HG02588 (cell line): Measurements from ENCODE around the gene UBE2QL1.

ENCODE experiments used
- ATAC-seq: cut with Tn5 transposase; IDR thresholded peaks from one replicate; pipeline ENCODE4 v1.9.1; 2021; ENCODE audit warnings: mild to moderate bottlenecking, moderate library complexity; ENCODE audit not compliant: unreplicated experiment

The UBE2QL1 gene

DNA sequence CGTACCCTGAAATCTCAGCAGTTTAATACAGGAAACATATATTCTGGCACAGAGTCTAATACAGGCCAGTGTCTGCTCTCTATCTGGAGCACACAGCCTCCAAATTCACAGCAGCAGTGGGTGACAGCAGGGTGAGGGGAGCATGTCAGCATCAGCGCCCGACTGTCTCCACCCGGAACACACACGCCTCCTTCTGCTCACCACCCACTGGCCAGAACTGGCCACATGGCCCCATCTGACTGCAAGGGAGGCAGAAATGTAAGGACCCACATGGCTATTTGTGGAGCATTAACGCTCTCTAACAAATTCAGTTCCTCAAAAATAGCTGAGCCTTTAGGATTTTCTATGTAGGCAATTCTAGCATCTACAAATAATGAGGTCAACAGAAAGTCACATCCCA lies 24.6 kb downstream of the UBE2QL1 start:
- ATAC-seq, result no peak

DNA sequence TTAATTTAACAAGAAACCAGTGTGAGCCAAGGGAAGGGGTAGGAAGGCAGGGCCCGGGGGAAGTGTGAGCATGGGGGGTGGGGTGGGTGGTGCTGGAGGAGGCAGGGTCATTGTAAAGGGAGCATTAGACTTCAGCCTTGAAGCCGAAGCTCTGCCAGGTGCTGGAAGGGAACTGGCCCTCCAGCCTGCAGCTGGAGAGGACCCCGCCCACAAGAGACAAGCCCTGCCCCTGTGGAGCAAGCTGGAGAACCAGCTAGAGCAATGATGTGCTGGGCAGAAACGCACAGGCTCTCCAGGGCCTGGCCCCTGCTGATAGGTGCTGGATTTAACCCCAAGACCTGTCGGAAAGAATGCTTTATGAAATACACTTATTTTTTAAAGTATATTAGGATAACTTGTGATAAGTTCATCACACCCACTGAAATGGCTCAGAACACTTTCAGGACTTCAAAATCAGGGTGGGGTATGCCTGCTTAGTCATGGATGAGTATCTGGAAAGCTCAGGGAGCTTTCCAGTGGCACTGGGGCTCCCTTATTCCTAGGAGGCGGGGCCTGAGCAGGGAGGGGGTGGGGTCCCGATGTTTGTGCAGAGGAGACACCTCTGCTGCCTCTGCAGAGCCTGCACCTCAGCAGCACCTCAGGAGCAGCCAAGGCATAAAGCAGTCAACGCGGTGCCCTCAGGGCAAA lies 27.1 kb downstream of the UBE2QL1 start:
- ATAC-seq, result no peak

DNA sequence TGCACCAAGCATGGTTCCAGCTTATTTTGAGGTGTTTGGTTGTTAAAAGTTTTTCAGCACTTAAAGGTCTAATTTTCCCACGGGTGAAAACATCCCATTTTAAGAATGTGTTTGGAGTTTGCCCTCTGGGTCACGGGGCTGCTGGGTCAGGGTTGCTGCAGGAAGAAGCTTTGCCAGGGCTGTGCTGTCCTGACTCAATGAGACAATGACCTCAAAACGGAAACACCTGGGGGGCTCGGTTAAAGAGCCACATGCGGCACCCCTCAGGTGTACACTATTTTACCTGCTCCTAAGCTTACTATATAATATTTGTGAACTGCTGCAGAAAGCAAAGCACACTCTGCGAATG lies 27.6 kb downstream of the UBE2QL1 start:
- ATAC-seq, result no peak

DNA sequence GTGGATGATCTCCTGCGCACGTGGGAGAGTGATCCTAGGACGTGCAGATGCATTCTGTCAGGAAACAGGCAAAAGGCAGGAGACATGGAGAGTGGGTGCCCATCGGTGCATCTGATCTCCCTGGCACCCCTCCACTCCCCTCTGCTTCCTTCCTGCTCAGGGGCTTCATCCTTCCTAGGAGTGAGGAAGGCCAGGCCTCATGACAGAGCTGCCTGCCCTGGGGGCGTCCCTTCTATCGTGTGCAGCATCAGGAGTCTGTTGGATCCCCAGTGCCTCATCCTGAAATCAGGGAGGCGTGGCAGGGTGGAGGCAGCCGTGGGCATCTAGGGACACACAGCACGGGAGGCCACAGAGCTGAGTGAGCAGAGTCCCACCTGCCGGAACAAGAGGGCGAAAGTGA lies 30.1 kb downstream of the UBE2QL1 start:
- ATAC-seq, result no peak

DNA sequence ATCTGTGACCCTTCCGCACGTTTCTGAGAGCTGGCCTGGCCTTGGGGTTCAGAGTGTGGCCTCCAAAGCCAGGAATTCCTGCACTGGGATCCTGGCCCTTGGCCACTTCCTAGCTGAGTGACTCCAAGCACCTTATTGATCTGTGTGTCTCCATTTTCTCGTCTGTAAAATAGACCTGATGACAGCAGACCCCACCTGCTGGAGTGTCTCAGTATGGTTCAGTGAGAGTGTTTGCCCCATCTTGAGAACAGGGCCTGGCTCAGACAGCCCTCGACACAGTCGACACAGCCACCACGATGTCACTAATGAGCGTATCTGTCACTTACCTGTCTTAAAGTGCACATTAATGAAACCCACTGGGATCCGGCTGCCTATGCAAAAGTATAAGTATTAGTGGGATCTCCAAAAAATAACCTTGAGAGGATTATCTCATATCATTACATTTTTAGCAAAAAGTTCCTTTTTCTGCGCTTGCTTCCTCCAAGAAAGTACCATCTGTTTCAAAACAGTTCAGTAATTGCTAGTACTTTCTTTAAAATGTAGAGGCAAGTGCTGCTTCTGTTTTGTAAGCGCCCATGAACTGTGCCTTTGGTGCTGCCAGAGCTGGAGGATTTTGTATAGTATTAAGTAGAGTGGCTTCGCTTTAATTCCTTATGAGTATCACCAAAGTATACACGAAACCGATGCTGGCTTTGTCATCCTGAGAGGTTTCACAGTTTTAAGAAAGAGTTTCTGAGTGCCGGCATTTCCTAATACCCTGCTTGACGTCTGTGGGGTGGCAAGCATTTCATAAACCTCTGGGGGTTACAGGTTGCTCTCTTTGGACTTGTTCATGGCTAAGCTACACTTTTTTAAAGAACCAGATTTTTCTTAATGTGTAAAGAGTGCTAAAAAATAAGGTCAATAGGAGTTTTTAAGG lies 31.7 kb downstream of the UBE2QL1 start:
- peak; percentile 35 for ATAC-seq

DNA sequence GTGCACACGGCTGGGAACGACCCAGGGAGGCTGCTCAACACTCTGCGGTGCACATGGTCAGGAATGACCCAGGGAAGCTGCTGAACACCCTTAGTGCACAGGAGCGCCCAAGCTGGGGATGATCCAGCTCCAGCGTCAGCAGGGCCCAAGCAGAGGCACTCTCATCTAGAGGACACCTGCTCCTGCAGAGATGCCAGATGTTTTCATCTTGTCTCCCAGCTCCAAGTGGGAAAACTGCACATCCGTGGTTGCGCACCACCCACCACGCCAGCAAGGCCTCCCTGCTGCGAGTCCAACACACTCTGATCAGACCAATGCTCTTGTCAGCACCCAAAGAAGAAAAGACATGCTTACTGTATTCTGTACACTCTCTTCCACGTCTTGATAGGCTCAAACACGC lies 34.1 kb downstream of the UBE2QL1 start:
- no peak for ATAC-seq

DNA sequence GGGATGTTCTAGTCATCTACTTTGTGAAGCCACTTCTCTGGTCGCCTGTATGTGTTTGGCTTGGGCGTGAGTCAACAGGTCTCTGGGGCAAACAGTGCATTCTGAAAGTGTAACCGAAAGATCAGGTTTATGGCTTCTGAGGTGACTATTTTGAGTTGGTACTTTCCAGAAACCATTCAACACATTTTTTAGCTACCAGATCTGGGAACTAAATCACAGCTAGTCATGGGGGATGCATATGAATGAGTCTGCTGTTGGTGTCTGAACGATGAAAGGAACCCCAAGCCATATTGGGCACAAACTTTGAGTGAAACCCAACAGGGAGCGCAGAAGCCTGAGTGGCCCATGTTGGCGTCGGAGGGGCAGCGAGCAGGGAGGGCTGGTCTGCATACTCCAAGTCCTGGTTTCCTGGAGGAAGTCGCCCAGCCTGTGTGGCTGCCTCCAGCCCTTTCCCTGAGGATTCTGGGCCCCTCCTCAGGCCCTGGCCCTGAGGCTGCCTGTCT lies 35.3 kb downstream of the UBE2QL1 start:
- ATAC-seq, result peak; percentile 90

DNA sequence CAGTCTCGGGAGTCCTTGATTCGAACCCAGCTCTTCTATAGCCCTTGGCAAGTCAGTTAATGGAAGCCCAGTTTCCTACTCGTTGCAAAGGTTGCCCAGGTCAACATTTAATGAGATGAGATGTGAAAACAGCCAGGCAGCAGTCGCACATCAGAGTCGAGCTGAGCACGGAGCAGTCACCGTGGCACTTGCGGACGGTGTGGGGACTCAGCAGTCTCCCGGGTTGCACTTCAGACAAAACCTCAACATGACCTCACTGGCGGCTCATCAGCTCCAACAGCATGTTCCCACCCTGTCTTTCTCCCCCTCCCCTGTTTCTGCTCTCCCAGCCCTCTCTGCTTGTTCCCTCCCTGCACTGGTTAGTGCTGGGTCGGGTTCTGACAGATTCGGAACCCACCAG lies 35.8 kb downstream of the UBE2QL1 start:
- no peak for ATAC-seq

DNA sequence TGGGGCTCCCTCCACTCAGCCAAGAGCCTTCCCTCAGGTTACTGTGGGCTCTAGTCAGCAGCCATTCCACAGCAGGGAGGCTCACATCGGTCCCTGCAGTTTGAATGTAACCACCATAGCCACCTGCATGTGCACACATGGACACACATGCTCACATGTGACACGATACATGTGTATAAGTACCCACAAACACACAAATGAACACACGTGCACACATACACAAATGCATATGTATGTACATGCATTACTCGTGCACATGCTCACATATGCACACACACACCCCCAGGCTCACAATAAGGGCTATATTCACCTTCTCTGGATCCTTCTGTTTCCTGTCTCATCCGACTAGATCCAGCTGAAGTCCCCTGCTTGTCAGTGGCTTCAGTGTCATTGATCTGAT lies 36.2 kb downstream of the UBE2QL1 start:
- ATAC-seq, result no peak

DNA sequence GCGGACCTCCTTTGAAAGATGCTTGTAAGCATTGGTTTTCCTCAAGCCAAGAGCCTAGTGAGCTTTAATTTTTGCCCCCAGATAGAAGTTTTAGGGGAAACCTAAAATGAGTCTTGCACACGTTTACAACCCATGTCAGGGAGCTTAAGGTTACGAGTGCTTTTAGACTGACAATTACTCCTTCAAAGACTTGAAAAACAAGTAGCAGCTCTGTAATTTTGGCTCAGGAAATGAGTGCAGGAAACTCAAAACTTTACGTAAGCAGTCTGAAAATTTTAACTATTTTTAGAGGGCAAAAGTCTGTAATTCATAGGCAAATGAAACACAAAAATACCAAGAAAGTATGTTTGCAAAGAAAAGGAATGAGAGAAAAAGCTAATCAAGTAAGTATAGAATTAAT lies 36.8 kb downstream of the UBE2QL1 start:
- no peak for ATAC-seq

DNA sequence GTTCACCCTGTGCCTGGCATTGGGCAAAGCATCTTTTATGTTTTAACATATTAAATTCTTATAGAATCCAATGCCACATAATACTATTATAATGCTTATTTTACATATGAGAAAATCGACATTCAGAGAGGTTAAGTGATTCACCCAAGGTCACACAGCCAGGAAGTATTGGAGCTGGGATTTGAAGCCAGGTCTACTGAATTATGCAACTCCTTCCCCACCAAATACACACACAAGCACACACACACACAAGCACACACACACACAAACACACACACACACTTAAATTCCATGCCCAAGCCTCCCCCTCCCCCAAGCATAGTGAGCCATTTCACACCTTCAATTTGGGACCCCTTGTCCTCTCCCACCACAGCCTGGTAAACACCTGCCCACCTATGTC lies 37.4 kb downstream of the UBE2QL1 start:
- ATAC-seq, result no peak

DNA sequence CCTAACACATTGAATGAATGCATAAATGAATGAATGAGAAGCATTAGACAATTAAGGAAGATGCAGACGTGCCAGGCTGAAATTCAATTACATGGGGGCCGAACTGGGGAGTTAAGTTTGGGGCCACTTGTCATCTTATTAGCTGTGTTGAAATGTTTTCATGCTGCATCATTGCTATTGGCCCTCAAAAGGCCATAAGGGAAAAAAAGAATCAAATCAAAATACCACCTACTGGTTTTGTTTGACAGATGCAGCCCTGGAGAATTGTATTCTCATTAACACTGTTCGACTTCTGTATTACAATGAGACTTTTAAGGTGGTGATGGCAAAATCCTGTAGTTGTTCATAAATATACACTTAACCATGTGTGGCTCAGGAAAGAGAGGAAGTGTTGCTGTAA lies 38.4 kb downstream of the UBE2QL1 start:
- no peak for ATAC-seq

DNA sequence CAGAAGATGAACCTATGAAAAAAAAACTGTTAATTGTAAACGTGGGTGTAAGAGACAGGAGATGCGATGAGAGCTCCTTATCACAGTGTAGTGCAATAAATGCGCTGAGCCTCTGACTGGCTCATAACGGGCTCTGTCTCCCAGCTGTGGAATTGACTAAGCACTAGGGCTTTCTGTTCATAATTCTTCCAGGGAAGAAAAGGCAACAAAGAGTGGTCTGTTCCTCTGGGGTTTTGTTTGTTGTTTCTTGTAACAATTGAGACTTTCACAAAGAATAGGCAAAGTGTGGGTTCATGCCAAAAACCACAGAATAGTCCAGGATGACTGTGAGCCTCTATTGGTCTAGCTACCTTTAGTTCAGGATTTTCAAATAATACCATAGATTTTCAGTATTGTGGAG lies 39.4 kb downstream of the UBE2QL1 start:
- no peak for ATAC-seq

DNA sequence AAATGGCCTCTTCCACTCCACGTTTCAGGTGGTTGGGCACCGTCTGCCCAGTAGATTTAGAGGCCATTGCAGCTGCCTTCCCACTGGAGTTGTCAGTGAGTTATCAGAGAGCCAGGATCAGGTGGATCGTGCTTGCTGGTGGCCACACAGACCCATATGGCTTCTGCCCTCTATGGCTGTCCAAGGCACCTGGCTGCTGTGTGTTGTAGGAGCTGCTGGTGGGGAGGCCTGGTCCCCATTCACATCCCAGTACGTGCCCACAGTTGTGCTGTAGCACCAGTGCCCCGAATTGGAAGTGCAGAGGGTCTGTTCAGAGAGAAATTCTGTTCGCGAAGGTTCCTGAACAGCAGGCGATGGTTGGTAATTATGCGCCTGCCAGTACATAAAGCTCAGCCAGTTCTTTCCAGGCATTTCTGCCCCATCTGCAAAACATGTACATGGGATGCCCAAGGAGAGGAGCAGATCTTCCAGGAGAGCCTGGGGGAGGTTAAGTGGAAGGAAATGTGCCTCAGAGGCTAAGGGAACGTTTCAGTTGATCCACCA lies 41.1 kb downstream of the UBE2QL1 start:
- no peak for ATAC-seq

DNA sequence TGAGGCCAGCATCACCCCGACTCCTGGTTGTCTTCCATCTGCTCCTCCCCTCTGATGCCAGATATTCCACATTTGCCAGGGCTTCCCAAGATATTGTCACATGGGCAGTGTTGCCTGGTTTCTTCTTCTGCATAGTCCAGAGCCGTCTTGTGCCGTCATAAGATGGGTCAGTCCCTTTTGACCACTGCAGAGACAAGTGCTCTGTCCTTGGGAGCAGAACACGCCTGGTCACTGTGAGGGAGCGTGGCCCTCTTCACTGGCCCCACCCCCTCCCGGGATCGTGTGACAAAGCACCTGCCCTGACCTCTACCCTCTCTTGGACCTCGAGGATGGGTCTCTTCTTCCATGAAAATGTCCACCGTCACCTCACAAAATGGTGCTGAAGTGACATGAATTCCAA lies 41.6 kb downstream of the UBE2QL1 start:
- ATAC-seq, result no peak

DNA sequence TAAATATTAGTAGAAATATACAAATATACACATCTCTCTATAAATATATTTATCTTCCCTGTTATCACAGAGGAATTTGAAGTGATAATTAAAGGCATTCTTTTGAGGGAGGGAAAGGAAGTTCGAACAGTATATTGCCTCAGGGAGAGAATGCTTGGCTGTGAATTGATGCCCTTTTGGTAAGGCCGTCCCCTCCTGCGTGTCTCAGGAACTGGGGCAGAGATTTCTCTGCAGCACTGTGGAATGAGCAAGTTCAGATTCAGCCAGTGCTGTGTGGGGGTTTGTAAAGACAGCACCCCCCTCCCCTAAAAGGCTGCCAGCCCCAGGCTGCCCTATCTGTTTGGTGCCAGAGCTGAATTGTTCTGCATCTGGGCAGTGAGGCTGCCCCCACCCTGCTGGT lies 42.0 kb downstream of the UBE2QL1 start:
- ATAC-seq, result no peak

DNA sequence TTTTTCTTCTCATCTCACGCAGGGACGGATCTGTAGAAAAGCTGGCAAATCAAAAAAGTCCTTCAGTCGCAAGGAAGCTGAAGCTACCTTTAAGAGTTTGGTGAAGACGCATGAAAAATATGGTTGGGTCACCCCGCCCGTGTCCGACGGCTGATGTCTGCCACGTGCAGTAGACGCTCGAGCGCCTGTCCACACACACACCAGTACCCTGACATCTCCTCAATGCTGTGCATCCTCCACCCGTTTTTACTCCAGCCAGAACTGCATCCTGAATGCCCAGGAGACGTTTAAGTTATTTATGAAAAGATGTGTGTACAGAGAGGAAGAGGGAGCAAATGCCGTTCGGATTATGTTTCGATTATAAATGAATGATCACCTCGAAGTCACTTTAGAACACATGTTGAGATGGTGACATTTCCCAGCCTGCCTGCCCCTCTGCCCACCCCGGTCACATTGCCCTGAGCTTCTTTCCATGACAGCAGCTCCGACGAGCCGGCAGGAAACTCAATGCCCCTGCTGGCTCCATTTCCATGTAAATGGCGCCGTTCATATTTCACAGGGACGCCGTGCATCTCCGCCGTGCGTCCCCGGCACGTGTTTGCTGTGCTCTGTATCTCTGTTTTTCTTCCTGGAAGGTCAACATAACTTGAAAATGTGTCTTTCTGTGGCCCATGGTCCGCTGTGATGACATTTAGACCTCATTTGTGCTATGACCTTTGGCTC lies 42.7 kb downstream of the UBE2QL1 start:
- no peak for ATAC-seq

DNA sequence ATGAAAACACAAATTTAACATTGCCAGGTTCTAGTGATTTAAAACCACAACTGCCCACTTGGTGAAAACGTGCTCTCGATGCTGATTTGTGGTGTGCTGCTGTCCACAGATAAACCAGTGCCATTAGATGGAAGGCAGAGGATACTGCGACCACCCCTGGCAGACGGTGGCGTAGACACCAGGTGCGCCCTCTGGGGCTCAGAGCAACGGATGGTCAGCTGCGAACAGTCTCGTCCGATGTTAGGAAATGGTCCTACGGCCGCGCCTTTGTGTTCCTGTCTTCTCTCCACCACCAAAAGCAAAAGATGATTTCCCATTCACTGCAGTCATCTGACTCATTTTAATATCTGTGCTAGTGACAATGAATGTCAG lies 43.2 kb downstream of the UBE2QL1 start:
- ATAC-seq, result no peak

DNA sequence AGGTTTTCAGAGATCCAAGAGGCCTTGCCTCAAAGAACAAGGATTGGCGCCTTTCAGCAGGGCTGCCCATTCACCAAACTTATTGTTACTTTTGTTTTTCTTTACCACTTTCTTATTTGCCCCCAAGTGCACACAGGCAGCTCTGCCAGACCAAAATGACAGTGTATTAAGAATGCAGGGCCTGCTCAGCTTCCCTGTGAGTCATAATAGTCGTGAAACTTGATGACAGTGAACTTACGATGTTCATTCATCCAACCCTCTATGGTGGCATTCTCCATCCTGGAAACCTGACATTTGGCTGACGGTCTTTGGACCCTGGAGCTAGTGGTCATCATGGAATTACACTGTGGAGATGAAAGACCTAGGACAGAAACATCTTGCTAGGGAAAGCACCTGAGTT lies 44.3 kb downstream of the UBE2QL1 start:
- ATAC-seq, result peak; percentile 39

DNA sequence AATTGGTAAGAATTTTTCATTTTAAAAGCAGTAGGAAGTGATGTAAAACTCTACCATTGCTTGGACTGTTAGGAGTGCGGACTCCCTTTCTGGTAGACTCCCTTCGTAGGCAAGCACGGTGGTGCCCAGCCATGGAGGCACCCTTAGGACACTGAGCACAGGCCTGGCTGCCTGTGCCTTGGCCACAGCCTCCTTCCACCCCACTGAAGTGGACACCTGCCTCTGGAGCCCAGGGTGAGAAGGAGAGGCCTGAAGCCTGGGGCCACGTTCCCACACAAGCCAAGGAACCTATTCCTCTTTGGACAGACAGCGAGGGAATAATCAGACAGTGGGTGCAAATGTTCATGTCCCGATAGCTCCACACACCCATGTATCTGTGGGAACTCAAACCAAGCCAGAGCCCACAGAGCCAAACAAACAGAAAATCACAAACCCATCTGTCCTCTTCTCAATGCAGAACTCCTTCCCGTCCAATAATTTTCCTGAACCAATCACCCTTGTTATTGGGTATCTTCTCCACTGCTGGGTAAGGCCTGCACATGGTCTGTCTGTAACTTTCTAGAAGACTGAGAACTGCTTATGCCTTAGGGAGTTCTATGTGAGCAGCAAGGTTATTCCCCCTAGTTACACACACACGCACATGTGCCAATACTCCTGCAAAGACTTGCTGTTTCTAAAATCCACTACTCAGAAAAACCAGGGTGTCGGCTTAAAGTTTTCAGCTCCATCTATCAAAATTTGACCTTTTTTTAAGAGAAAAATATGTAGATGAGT lies 45.2 kb downstream of the UBE2QL1 start:
- ATAC-seq, result peak; percentile 27

DNA sequence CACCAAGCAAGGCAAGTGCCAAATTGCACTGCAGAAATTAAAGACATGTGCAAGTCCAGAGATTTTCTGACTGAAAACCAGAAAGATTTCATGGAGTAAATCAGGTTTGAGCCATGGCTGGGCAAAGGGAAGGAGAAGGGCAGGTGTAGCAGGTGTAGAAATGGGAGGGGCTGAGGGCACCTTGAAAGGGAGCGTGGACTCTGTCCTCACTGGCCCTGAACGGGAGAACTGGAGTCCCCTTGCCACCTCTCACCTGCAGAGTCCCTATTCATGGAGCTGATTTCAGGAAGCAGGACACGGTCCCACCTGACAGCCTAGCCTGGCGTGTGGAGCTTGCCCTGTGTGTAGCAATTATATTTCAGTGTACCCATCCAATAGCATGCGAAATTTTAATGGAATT lies 46.3 kb downstream of the UBE2QL1 start:
- no peak for ATAC-seq
